Hepatocyte (in vitro differentiated cells): Measurements from ENCODE around the gene LILRB2. TPM values are rescaled to one million over a fixed set of nuclear protein-coding genes. Genes with fewer than 3 reads are reported as not detected.
"Not testable (repeated sequence)": the region's sequence is repeated elsewhere in the genome, so short reads cannot be mapped to it uniquely, and the experiment has no call there.

Experiments
- DNase-seq: peaks from one replicate; pipeline ENCODE4 v3.0.0-alpha.2; 2016; ENCODE audit warnings: low spot score
- H2AFZ ChIP-seq: fragments of 200-600 bp; sonication (generic); 2 replicates; pipeline ENCODE4 v1.6.0; 2016; ENCODE audit warnings: antibody characterized with exemption, mild to moderate bottlenecking
- H3K27ac ChIP-seq: fragments of 200-600 bp; sonication (generic); 2 replicates; pipeline ENCODE4 v1.5.1; 2016; ENCODE audit warnings: mild to moderate bottlenecking
- H3K27me3 ChIP-seq: fragments of 200-600 bp; sonication (generic); 2 replicates; pipeline ENCODE4 v1.6.1; 2016
- H3K36me3 ChIP-seq: fragments of 200-600 bp; sonication (generic); replicated peaks from 2 replicates; pipeline ENCODE4 v1.5.1; 2016; ENCODE audit warnings: low read depth; ENCODE audit not compliant: insufficient read depth
- H3K4me1 ChIP-seq: fragments of 200-600 bp; sonication (generic); 2 replicates; pipeline ENCODE4 v1.5.1; 2016; ENCODE audit warnings: mild to moderate bottlenecking, moderate library complexity; ENCODE audit not compliant: insufficient read depth
- H3K4me2 ChIP-seq: fragments of 200-600 bp; sonication (generic); 2 replicates; pipeline ENCODE4 v1.6.0; 2016
- H3K4me3 ChIP-seq: fragments of 200-600 bp; sonication (generic); 2 replicates; pipeline ENCODE4 v1.5.1; 2016; ENCODE audit warnings: mild to moderate bottlenecking
- H3K79me2 ChIP-seq: fragments of 200-600 bp; sonication (generic); 2 replicates; pipeline ENCODE4 v1.6.0; 2017; ENCODE audit warnings: mild to moderate bottlenecking
- H3K9me2 ChIP-seq: fragments of 200-600 bp; sonication (generic); replicated peaks from 2 replicates; pipeline ENCODE4 v1.6.0; 2017; ENCODE audit warnings: mild to moderate bottlenecking; ENCODE audit not compliant: insufficient read depth
- H3K9me3 ChIP-seq: fragments of 200-600 bp; sonication (generic); 2 replicates; pipeline ENCODE4 v1.5.1; 2016; ENCODE audit warnings: low read depth, mild to moderate bottlenecking
- H4K20me1 ChIP-seq: fragments of 200-600 bp; sonication (generic); 2 replicates; pipeline ENCODE4 v1.6.0; 2016; ENCODE audit warnings: mild to moderate bottlenecking; ENCODE audit not compliant: insufficient read depth, poor library complexity, severe bottlenecking
- EZH2 ChIP-seq: fragments of 200-600 bp; sonication (generic); IDR thresholded peaks from 2 replicates; pipeline ENCODE4 v1.6.1; 2016; ENCODE audit warnings: antibody characterized with exemption, mild to moderate bottlenecking, borderline replicate concordance
- EZH2phosphoT487 ChIP-seq: fragments of 200-600 bp; sonication (generic); IDR thresholded peaks from one replicate; pipeline ENCODE4 v1.6.1; 2018; ENCODE audit warnings: antibody characterized with exemption, mild to moderate bottlenecking, low read depth, moderate library complexity; ENCODE audit not compliant: unreplicated experiment, severe bottlenecking
- WGBS: methylation state at CpG from one replicate; pipeline ENCODE4 v1.1.6; 2016; ENCODE audit warnings: low lambda C conversion rate; ENCODE audit errors: missing lambda C conversion rate; 5-methylcytosine and 5-hydroxymethylcytosine counted together
- polyA plus RNA-seq: library from polyadenylated mRNA; unstranded; fragments of >200 nt; fragmentation: Nextera tagmentation; extraction: Ambion mirVana; gene quantifications from 2 replicates; pipeline ENCODE4 v1.2.1, GENCODE V29; 2016
- total RNA-seq: library from RNA; depleted of rRNA; stranded (reverse); fragments of >200 nt; gene quantifications from 2 replicates; pipeline ENCODE4 v1.2.3, GENCODE V29; 2014
- TF ChIP-seq, protein P1 (sequence below): fragments of 200-600 bp; sonication (generic); IDR thresholded peaks from 2 replicates; pipeline ENCODE4 v1.5.1; 2016; ENCODE audit warnings: antibody characterized with exemption, mild to moderate bottlenecking; ENCODE audit not compliant: poor library complexity

Gene LILRB2
- total and polyA plus RNA-seq, 2 experiments from 2014 or later, result not detected

DNA sequence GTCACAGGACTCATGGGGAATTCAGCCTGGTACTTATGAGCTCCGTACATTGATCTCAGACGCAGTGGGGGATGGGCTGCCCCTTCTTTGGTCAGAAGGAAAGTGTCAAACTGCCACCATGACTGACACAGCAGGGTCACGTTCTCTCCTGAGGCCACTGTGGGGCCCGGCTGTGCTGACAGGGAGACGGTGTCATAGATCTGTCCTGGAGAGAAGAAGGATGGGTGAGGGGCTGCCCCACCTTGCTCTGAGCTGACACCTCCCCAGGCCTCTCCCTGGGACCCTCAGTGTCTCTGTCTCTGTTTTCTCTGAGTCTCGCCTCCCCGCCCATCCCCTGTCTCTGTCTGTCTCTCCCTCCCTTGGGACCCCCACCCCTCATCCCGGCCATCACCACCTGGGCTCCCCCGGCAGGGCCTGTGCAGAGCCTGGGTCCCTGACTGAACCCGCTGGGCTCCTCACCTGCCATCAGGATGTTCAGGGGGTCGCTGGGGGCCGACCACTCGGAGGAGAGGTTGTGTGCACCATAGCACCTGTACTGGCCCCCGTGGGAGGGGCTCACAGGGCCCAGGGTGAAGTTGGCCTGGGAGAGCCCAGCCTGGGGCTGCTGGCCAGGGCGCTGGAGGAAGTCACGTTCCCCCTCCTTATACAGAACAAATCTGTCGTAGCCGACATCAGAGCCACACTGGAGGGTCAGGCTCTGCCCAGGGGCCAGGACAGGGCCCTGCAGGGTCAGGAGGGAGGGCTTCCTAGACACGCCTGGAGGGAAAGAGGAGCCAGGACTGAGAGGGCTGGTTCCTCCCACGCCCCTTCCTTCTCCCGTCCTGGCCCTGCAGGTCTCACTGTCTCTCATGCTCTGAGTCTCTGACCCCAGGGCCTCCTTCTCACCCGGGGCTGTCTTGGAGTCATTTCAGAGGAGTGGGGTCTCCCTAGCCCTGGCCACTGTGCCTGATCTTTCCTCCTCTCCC lies 40.3 kb downstream of the LILRB2 start:
- not testable (repeated sequence) for DNase-seq, H3K4me2 ChIP-seq, H3K4me3 ChIP-seq, H3K36me3 ChIP-seq, H3K27ac ChIP-seq, H3K4me1 ChIP-seq, H3K9me3 ChIP-seq, H3K79me2 ChIP-seq, H2AFZ ChIP-seq, H4K20me1 ChIP-seq, H3K9me2 ChIP-seq
- H3K27me3 ChIP-seq, result peaks cover 13% of the 10 kb centered on the region
- 82% methylated on average over 16 of the region's 22 CpGs for WGBS

DNA sequence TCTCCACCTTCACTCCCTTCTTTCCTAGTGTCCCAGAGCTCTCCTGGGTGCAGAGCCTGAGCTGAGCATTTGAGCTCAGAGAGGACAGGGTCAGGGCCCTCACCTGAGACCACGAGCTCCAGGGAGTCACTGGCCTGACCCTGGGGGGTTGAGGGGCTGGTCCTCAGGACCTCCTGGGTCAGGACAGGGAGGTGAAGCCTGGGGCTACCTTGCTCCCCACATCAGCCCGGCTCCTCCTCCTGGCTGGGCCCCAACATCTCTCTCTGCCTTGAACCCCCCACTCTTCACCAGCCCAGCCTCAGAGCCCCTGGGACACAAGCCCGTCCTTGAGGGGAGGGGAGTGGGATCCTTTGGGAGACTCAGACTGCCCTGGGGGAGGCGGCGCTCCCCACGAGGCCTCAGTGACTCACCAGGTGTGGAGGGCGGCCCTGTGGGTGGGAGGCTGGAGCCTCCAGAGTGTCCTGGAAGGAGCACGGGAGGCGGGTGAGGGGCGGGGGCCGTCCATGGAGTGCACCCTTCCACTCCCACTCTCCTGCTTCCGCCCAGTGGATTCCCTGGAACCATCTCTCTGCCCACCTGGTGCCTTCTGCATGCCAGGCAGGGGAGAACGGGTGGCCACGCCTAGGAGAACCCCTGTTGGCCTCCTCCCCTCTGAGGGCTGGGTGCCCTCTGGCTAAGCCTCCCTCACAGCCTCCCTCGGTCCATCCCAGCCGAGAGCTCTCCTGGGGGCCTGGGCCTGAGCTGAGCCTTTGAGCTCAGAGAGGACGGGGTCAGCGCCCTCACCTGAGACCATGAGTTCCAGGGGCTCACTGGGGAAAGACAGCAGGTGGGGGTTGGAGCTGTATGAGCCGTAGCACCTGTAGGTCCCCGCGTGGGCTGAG lies 41.2 kb downstream of the LILRB2 start:
- not testable (repeated sequence) for H4K20me1 ChIP-seq, DNase-seq, H3K9me3 ChIP-seq, H2AFZ ChIP-seq, H3K79me2 ChIP-seq, H3K36me3 ChIP-seq, H3K4me1 ChIP-seq, H3K9me2 ChIP-seq, H3K4me3 ChIP-seq, H3K27ac ChIP-seq, H3K4me2 ChIP-seq
- peaks cover 13% of the 10 kb centered on the region for H3K27me3 ChIP-seq
- WGBS, result 78% methylated on average over 12 of the region's 21 CpGs

DNA sequence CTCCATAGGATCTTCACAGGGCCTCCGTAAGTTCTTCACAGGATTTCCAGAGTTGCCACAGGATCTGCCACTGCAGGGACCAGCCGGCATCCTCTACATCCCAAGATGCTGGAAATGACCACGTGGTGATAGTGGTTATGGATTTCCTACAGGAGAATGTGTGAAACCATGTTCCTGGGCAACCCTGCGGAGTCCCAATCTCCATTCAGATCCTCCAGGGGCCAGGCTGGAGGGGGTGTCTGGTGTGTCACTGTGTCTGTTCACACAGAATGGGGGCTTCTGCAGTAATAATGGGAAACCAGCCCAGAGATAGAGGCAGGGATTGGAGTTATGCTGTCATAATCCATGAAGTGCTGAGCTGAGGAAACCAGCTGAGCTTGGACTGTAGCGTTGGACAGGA lies 47.0 kb downstream of the LILRB2 start:
- H3K4me1 ChIP-seq, result no peaks in the 10 kb centered on the region
- H3K4me3 ChIP-seq, result no peak overlapping the region
- no peak overlapping the region for H2AFZ ChIP-seq
- H4K20me1 ChIP-seq, result no peaks in the 10 kb centered on the region
- DNase-seq, result no peak
- no peaks in the 10 kb centered on the region for H3K9me2 ChIP-seq
- H3K27ac ChIP-seq, result no peak overlapping the region
- H3K79me2 ChIP-seq, result no peaks in the 10 kb centered on the region
- no peaks in the 10 kb centered on the region for H3K9me3 ChIP-seq
- TF ChIP-seq EZH2, result no peak
- no peak for TF ChIP-seq EZH2phosphoT487
- TF ChIP-seq, protein P1, sequence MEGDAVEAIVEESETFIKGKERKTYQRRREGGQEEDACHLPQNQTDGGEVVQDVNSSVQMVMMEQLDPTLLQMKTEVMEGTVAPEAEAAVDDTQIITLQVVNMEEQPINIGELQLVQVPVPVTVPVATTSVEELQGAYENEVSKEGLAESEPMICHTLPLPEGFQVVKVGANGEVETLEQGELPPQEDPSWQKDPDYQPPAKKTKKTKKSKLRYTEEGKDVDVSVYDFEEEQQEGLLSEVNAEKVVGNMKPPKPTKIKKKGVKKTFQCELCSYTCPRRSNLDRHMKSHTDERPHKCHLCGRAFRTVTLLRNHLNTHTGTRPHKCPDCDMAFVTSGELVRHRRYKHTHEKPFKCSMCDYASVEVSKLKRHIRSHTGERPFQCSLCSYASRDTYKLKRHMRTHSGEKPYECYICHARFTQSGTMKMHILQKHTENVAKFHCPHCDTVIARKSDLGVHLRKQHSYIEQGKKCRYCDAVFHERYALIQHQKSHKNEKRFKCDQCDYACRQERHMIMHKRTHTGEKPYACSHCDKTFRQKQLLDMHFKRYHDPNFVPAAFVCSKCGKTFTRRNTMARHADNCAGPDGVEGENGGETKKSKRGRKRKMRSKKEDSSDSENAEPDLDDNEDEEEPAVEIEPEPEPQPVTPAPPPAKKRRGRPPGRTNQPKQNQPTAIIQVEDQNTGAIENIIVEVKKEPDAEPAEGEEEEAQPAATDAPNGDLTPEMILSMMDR, result no peak
- H3K4me2 ChIP-seq, result no peak overlapping the region
- peaks cover 10% of the 10 kb centered on the region for H3K27me3 ChIP-seq
- 57% methylated on average over 5 of the region's 5 CpGs for WGBS
- H3K36me3 ChIP-seq, result no peaks in the 10 kb centered on the region

DNA sequence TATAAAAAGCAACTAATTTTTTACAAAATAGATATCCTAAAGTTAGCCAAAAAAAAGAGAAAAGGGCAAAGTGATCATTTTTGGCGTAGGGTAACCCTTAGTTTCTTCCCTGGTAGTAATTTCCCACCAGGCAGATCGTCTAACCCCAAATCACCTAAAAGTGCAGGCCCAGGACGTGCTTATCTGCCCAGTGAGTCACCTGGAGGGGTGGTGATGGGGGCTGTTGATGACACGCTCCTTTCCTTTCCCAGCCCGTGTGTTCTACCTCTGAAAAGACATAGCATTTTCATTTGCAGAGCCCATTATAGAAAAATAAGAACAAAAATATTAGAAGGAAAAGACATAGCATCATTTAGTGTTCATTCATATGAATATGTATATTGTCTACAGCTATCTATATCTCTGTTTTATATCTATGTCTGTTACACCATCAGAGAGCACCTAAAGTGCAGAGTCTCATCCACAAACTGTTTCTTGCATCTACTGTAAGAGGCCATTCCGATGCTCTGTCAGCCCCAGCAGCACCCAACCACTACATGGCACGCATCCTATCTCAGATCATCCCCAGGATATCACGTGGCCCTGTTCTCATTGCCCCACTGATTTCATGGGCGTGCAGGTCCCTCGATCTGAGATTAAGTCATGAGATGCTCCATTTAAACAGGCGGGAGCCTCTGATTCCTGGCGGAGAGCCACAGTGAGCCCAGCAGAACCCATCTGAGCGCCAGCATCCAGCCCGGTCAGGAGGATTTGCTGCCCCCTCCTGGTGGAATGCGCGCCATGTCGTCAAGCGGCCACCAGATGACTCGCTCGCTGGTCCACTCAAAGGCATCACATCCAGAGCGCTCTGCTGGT lies 49.6 kb downstream of the LILRB2 start:
- WGBS, result 20% methylated on average over 21 of the region's 21 CpGs

More for the DNA sequence above, 49.6 kb downstream of the LILRB2 start:
- Histone ChIP-seq H3K27ac (peak overlapping the region; percentile 91), H3K4me2 (peak overlapping the region; percentile 55), H3K36me3 (no peaks in the 10 kb centered on the region), H3K27me3 (no peaks in the 10 kb centered on the region), H3K4me1 (no peaks in the 10 kb centered on the region), H2AFZ (no peak overlapping the region), H3K9me2 (no peaks in the 10 kb centered on the region), H4K20me1 (no peaks in the 10 kb centered on the region), H3K79me2 (no peaks in the 10 kb centered on the region), H3K9me3 (no peaks in the 10 kb centered on the region), H3K4me3 (no peak overlapping the region)
- peak; percentile 95 for DNase-seq
- no peak for TF ChIP-seq EZH2phosphoT487
- TF ChIP-seq, protein P1, result peak; percentile 100
